GM21737 (cell line): ENCODE data around the gene OSBPL3.
"Not testable (repeated sequence)": the region's sequence is repeated elsewhere in the genome, so short reads cannot be mapped to it uniquely, and the experiment has no call there.

Source experiments
- ATAC-seq: cut with Tn5 transposase; IDR thresholded peaks from one replicate; pipeline ENCODE4 v1.9.1; 2021; ENCODE audit warnings: mild to moderate bottlenecking, moderate library complexity; ENCODE audit not compliant: unreplicated experiment

The OSBPL3 gene

GRCh38 chr7:24922099-24922773 lies 57.7 kb downstream of the OSBPL3 start:
- no peak for ATAC-seq

GRCh38 chr7:24921362-24921679 lies 58.7 kb downstream of the OSBPL3 start:
- ATAC-seq: no peak

- ATAC-seq: no peak
Measured at GRCh38 chr7:24920451-24921361, 59.3 kb downstream of the OSBPL3 start.

- peak; percentile 47 for ATAC-seq
Measured at GRCh38 chr7:24917510-24918239, 62.3 kb downstream of the OSBPL3 start.

- ATAC-seq: no peak
Measured at GRCh38 chr7:24916463-24917040, 63.4 kb downstream of the OSBPL3 start.

GRCh38 chr7:24914465-24914859 lies 65.5 kb downstream of the OSBPL3 start:
- no peak for ATAC-seq

GRCh38 chr7:24913801-24914464 lies 66.0 kb downstream of the OSBPL3 start:
- ATAC-seq: no peak

- ATAC-seq: no peak
Measured at GRCh38 chr7:24912874-24913514, 67.0 kb downstream of the OSBPL3 start.

- ATAC-seq: no peak
Measured at GRCh38 chr7:24912424-24912823, 67.6 kb downstream of the OSBPL3 start.

GRCh38 chr7:24911213-24911603 lies 68.8 kb downstream of the OSBPL3 start:
- peak; percentile 39 for ATAC-seq

- ATAC-seq: no peak
Measured at GRCh38 chr7:24910551-24911212, 69.3 kb downstream of the OSBPL3 start.

- ATAC-seq: no peak
Measured at GRCh38 chr7:24908727-24909126, 71.3 kb downstream of the OSBPL3 start.

GRCh38 chr7:24908166-24908565 lies 71.8 kb downstream of the OSBPL3 start:
- no peak for ATAC-seq

- ATAC-seq: peak; percentile 46
Measured at GRCh38 chr7:24907311-24907886, 72.6 kb downstream of the OSBPL3 start.

- ATAC-seq: no peak
Measured at GRCh38 chr7:24905996-24906770, 73.8 kb downstream of the OSBPL3 start.

- ATAC-seq: not testable (repeated sequence)
Measured at GRCh38 chr7:24903992-24904391, 76.0 kb downstream of the OSBPL3 start.

GRCh38 chr7:24903559-24903958 lies 76.4 kb downstream of the OSBPL3 start:
- ATAC-seq: no peak

- no peak for ATAC-seq
Measured at GRCh38 chr7:24902931-24903330, 77.0 kb downstream of the OSBPL3 start.

GRCh38 chr7:24902276-24902675 lies 77.7 kb downstream of the OSBPL3 start:
- no peak for ATAC-seq
